Measurements from ENCODE around the gene TDRD1.

The TDRD1 gene

GRCh38 chr10:114272696-114273095 is 93.5 kb downstream of the TDRD1 start:
- DNase-seq = no peak

- no peak for DNase-seq
These were observed 94.8 kb downstream of the TDRD1 start for GRCh38 chr10:114273910-114274309.

- DNase-seq = no peak
These were observed 95.7 kb downstream of the TDRD1 start for GRCh38 chr10:114274616-114275453.

GRCh38 chr10:114276066-114276465 is 96.9 kb downstream of the TDRD1 start:
- no peak for DNase-seq

GRCh38 chr10:114276671-114277070 is 97.5 kb downstream of the TDRD1 start:
- DNase-seq = no peak

- no peak for DNase-seq
These were observed 99.2 kb downstream of the TDRD1 start for GRCh38 chr10:114278140-114278883.

GRCh38 chr10:114278884-114279191 is 99.7 kb downstream of the TDRD1 start:
- DNase-seq = no peak

GRCh38 chr10:114279289-114279688 is 100.1 kb downstream of the TDRD1 start:
- DNase-seq = no peak

- no peak for DNase-seq
These were observed 100.9 kb downstream of the TDRD1 start for GRCh38 chr10:114279901-114280644.

- DNase-seq = no peak
These were observed 101.9 kb downstream of the TDRD1 start for GRCh38 chr10:114281006-114281405.

GRCh38 chr10:114281461-114281860 is 102.3 kb downstream of the TDRD1 start:
- DNase-seq = no peak
